GM18502 (cell line): ENCODE measurements around the gene HSD11B2.

Source experiments
- ATAC-seq: cut with Tn5 transposase; IDR thresholded peaks from one replicate; pipeline ENCODE4 v1.9.1; 2021; ENCODE audit warnings: mild to moderate bottlenecking; ENCODE audit not compliant: unreplicated experiment, poor library complexity

Gene HSD11B2

DNA sequence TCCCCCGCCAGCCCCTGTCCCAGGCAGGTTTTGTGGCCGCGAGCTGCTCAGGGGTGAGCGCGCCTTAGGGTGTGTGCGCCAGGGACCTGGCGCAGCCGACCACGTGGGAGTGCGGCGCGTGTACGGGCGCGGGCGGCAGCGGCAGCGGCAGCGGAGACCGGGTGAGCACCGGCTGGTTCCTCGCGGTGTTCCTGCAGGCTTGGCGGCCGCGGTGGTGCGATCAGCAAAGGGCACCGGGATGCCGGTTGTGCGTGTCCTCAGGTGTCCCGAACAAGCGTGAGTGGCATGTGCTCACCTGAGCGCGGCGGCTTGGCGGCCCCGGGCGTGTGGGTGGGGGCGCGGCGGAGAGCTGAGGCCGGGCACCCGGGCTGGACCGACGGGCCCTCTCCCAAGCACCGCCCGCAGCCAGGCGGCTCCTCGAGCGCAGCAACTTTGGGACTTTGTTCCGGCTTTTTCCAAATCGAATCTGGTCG lies 381 bp upstream of the HSD11B2 start:
- no peak for ATAC-seq

DNA sequence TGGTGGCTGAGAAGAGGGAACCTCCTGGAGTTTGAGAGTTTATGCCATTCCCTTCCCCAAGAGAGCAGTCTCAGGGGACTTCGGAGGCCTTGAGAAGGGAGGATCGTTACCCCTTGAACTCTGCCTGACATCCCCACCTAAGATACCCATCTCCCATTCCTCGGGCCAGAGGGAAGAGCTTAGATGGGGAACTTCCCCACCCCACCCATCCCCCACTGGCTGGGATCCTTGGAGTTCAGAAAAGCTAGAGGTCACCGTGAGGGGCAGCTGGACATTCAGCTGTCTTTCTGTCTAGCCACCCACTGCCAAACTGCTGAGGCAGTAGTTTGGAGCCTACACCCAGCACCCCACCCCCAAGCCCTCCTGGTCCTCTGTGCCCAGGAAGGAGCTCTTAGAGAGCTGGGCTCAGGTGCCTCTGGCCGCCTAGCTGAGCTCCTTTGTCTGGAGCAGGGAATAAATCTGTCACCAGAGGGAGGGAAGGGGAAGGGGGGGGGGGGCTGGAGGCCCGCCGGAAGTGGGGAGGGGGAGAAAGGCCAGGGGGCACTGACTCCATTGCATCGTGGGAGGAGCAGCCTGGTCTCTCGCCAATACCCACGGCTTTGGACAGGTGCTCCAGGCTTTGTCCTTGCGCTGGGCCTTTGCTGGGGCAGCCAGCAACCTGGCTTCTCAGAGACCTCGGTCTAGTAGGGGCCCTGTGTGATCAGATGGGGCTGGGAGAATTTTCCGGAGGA lies 1.0 kb downstream of the HSD11B2 start:
- no peak for ATAC-seq

DNA sequence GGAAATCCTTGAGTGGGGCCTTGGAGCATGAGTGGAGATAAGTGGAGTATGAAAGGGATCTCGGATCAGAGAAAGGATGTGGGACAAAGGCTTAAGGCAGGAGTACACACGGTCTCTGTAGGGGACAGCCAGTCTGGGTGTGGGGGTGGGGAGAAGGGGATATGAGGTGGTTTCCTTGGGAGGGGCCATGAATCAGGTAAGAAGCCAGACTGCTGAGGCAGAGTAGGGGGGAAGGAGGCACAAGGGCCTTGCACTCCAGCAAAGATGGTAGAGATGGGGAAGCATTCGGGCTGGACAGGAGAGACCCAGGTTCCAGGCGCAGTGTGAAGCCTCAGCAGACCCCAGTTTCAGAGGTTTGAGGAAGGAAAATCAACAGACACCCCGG lies 1.6 kb downstream of the HSD11B2 start:
- no peak for ATAC-seq

DNA sequence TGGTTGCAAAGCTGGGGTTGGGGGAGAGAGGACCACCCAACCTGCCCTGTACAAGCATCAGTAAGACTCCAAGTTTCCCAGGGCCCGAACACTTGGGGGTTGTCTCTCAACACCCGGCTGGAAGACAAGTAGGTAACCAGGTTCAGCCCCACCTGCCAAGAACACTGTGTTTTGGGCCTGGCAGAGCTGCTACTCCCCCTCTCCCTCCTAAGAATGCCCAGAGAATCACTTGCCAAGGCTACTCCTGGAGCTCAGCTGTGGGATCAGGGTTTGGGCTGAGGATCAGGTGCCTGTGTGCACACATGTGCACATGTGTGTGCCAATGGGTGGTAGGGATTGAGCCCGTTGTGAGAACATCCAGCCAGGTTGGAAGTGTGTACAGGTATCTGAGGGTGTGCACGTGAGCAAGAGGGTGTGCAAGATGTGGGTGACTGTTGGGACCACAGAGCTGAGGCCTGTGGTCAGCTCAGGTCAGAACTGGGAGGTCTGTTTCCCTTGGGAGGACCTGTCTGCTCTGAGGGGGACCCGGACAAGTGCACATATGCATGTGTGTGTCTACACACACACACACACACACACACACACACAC lies 2.3 kb downstream of the HSD11B2 start:
- no peak for ATAC-seq

DNA sequence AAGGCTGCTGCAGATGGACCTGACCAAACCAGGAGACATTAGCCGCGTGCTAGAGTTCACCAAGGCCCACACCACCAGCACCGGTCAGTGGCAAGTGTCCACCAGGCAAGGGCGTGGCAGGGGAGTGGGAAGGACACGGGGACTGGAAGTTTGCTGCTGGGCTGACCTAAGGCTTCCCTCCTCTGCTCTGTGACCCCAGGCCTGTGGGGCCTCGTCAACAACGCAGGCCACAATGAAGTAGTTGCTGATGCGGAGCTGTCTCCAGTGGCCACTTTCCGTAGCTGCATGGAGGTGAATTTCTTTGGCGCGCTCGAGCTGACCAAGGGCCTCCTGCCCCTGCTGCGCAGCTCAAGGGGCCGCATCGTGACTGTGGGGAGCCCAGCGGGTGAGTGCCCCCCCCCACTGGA lies 4.8 kb downstream of the HSD11B2 start:
- ATAC-seq, result no peak

DNA sequence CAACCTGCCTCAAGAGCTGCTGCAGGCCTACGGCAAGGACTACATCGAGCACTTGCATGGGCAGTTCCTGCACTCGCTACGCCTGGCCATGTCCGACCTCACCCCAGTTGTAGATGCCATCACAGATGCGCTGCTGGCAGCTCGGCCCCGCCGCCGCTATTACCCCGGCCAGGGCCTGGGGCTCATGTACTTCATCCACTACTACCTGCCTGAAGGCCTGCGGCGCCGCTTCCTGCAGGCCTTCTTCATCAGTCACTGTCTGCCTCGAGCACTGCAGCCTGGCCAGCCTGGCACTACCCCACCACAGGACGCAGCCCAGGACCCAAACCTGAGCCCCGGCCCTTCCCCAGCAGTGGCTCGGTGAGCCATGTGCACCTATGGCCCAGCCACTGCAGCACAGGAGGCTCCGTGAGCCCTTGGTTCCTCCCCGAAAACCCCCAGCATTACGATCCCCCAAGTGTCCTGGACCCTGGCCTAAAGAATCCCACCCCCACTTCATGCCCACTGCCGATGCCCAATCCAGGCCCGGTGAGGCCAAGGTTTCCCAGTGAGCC lies 5.8 kb downstream of the HSD11B2 start:
- ATAC-seq, result no peak

DNA sequence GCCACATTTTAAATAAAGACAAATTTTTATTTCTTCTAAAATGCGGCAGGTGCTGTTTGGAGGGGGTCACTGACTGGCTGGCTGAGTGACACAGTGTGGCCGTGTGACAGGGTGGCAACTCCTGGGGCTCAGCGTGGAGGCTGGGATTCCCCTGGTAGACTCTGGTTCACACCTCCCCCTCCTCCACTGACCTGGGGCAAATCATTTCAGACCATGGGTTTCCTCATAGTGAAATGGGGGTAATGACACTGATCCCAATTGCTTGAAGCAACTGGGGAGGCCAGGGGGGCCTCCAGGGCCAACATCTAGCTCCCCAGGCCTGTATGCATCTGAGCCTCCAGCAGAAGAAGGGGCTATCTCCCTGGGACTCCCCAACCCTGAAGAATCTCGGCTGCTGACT lies 6.6 kb downstream of the HSD11B2 start:
- no peak for ATAC-seq

DNA sequence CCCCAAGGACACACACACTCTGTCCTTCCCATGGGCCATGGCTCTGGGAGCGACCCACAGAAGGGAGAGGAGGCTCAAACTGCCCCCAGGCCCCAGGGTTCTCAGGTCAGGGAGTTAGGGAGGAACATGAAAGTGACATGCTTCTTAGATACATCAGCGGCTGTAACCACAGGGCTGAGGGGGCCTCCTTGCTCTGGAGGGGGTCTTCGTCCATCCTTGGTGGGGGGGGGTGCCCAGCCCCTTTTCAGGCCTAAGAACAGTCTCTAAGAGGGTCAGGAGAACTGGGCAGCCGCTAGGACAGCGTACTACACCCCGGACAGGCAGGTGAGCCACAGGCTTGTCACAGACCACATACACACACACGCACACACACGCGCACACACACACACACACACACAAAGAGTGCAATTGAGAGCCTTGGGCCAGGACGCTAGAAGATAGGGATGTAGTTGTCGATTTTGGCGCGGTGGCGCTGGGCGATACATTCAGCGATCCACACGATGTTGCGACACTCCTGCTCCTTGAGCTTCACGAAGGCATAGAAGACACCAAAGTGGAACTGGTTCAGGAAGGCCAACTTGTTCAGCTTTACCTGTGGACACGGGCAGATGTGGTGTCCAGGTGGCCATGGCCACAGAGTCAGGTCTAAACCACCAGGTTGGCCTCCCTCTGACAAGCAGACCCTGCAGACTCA lies 7.3 kb downstream of the HSD11B2 start:
- ATAC-seq, result no peak

DNA sequence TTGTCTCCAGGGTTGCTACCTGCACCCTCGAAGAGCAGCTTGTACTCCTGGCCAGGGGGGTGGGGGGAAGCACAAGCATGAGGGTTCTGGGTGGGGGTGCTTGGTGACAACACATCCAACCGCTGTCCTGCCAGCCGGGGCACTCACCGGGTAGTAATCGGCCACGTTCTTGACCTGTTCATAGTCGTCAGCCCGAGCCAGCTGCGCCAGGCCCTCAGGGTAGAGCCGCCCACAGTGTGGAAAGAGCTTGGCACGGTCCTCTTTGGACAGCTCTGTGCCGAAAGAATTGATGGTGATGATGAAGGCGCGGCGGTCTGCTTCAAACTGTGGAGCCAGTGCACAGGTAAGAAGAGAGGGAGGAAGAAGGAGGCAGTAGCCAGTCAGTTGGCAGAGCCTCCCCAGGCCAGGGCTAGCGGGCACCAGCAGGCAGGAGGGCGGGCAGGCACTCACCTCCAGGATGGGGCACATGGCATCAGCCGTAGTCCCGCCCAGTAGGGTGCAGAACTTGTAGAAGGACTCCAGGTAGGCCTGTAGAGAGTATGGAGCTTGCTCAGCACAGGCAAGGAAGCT lies 8.0 kb downstream of the HSD11B2 start:
- no peak for ATAC-seq

DNA sequence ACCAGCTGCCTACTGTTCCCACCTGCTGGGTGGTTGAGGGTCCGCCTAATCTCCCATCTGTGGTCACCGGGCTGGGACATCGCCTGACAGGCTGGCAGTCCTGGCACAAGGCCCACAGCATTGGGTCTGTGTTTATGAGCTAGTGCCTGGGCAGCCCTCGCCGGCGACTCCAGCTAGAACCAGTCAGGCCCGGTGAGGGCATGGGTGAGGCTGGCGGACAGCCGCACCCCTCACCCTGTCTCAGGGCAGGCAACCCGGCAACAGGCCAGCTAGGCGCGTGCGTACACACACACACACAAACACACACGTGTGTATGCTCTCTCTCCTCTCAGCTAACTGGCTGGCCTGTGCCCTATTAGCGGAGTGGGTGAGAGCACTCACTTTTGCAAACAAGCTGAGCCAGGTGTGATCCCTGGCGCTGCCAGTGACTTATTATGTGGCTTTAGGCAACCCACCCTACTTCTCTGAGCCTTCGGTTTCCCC lies 10.4 kb downstream of the HSD11B2 start:
- ATAC-seq, result no peak

DNA sequence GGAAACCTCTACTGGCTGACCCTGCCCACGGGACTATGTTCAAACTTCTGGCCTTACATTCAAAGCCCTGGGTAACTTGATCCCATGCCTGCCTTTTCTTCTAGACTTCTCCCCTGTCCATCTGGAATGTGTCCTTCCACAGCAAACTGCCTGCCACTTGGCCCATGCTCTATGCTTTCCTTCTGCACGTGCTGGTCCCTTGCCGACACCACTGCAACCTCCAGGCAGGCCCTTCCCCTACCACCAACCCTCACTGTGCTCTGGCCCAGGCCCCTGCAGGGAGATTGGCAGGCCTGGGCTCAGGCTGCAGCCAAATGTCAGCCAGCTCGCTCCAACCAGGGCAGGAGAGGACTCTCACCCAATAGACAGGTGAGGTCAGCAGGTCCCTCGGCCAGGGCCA lies 11.0 kb downstream of the HSD11B2 start:
- ATAC-seq, result no peak

DNA sequence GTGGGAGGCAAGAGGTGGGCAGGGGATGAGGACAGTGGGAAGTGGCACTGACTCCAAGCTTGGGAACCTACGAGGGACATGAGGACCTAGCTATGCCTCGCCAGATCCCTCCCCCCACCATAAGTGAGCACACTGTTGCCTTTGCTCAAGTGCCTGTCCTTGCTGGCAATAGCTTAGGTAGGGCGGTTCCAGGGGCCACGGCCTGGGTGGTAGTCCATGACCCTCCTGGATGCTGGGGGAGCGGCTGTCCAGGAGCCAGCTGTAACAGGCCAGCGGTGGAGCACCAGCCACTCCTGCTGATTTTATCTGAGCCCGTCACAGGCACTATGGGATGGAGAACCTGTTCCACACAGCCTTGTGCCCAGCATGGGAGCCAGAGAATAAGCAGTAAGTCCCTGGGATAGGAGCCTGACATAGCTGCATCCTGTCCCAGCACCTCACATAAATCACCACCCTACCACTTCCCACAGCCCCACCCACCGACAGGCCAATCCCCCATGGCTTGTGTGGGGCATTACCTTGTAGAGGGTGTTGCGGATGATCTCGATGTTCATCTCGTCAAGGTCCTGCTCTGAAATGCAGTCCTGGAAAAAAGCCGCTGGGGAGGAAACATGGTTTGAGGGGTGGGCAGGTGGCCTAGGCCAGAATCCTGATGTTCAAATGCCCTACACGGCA lies 11.8 kb downstream of the HSD11B2 start:
- no peak for ATAC-seq

DNA sequence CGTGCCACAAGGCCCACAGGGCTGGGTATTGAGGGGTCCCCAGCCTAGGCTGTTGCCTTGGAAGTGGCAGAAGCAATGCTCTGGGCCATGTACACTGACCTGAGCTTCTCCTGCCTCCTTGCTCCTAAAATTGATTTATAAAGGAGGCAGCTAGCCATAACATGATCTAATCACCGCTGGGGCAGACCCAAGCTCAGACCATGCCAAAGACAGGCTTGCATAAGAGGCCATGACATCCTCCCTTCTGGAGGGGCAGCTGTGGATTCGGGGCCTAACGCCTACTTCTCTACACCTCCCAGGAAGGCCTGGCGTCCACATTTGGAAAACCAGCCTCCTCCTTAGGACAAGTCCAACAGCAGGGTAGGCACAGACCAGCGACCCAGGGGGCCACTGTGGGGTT lies 12.3 kb downstream of the HSD11B2 start:
- ATAC-seq, result no peak

DNA sequence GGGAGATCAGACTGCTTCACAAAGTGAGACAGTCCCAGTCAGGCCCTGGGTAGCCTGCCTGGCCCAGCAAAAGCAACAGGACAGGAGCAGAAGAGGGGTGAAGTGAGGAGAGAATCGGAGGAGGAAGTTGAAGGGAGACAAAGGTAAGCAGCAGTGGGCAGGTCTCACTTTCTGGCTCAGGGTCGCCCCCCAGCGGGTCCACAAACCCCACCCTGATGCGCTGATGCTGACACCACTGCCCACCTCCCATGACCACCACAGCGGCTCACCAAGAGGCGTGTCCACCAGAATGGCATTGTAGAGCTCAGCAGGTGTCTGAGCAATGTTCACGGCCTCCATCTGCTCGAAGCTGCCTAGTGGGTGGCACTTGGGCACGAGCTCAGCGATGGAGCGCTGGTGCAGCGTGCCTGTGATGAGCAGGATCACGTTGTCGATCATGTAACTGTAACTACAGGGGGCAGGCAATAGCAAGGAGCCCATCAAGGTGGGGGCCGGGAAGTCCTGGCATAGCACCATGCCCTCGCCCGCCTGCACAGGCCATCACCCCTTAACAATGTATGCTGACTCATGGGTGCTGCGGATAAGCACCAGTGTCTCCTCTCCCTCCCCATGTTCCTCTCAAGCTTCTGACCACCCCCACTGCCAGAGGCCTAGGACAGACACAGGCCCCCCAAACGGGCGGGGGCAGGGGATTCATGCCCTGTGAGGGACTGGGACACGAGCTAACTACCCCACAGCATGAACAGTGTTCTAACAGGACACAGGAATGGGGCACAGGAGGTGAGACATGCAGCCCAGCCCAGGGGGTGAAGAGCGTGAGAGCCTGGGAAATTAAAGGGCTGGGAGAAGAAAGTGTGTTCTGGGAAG lies 13.6 kb downstream of the HSD11B2 start:
- no peak for ATAC-seq

DNA sequence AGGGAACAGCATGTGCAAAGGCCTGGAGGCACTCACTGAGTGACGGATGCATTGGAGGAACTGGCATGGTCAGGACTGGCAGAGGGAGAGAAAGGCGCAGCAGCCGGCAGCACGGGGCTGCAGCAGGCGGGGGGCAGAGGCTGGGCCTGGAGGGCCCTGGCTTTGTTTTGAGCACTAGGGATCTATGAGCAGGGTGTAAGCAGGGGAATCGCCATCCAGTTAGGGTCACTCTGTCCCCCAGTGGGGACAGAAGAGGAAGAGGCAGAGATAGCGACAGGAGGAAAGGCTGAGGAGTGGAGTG lies 14.2 kb downstream of the HSD11B2 start:
- no peak for ATAC-seq

DNA sequence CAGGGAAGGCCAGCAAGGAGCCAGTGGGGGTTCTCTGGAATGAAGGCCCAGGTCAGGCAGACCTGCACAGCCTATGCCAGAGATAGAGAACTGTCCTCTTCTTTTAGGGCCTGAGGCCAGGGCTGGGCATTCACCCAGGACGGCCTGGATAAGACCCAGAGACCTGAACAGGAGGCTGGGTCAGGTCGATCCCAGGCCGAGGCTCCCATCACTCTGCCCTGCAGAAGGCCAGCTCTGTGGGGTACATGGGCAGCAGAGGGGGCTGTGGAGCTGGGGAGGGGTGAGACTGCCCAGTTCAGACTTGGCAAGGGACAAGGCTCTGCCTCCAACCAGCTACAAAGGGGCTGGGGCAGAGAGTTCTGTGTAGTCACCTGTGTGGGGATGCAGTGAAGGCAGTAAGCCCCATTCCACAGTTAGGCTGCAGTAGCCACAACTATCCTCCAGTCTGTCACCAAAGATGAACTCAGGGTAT lies 14.6 kb downstream of the HSD11B2 start:
- no peak for ATAC-seq

DNA sequence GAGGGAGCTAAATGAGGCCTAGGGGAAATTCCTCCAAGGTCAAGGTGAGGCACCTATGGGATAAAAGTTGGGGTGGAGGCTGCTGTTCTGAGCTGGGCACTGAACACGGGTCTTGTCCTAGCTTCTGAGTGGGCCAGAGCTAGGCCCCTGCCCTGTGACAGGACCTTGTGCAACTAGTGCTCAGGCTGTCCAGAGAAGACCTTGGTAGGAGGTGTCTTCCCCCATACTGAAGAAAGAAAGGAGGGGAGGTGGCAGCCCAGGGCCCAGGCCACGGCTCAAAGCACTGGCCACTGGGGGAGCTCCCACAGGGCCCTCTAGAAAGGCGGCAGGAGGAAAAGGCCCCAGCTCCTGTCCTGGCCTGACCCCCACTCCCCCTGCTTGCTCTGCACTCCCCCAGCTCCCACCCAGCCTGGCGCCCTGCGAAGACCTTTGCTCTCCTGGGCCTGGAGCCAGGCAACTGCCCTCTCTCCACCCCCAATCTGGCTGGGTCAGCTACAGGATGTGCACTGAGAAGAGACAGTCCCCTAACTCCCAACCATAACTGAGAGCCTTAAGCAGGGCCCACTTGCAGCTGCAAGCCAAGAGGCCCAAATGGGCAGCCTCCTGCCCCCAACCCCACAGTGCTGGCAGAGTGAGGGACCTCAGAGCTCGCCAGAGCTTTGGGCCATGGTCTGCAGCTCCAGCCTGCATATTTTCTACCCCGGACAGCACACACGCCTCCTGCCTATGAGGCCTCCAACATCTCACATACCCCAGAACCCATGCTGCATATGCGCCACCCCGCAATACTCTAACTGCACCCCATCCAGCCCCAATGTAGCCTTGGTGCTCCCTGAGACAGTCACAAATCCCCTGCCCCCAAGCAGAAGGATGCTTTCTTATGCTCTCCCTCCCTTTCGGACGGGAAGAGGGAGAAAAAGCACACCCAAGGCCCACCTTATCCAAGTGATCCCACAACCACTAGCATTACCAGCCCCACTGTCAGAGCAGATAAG lies 15.3 kb downstream of the HSD11B2 start:
- ATAC-seq, result no peak

DNA sequence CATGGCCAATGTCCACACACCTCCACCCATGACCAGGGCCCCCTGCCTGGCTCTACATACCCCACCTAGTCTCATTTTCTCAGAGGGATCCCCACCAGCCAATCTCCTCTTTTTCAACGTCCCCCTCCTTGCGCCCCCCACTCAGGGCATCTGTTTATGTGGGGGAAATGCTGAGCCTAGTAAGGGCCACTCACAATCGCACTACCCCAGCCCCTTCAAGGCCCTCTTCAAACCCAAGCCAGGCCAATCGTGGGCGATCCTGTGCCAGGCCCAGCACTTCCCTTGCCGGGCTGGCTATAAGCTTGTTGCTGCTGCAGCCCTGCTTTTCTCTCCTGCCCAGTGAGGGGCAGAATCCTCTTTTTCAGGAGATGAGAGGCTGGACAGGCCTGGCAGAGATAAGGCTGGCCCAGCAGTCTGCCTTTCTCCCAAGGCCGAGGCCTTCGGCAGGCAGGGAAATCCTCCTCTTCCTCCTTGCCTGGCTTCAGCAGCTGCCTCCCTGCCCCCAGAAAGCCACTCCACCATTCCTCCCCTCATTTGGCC lies 16.1 kb downstream of the HSD11B2 start:
- ATAC-seq, result no peak
